Measurements from ENCODE around the gene SLC16A12.

DNA sequence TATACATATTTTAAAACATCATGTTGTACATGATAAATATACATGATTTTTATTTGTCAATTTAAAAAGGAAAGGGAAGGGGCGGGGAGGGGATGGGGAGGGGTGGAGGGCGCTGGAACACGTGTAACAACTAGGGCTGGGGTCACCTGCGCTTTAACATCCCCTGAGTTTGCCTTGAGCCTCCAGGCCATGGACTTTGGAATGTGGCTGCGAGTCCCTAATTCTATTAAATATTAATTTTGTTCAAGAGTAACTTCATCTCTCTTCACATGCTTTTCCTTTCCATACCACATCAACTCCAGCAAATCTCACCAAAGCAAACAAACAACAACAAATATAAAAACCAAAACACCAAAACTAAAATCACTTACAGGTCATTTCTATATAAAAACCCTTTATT lies 110.4 kb downstream of the SLC16A12 start:
- no peak for TF ChIP-seq POLR2A (IDR thresholded peaks at IDR 0.05)
- TF ChIP-seq CTCF (IDR thresholded peaks at IDR 0.05) = no peak
